A673 (cell line): ENCODE results near the gene TENM3. TPM values are rescaled to one million over a fixed set of nuclear protein-coding genes. Genes with fewer than 3 reads are reported as not detected.

Experiments
- BruUV-seq: library from RNA; stranded (reverse); fragments of 400-500 nt; replicated peaks from 2 replicates; lab custom pipeline; 2021; lab: Mats Ljungman, UMichigan
- CTCF ChIA-PET: fragments of 300-600 bp; sonication (Branson Sonifier 250); formaldehyde crosslinking; loops from one replicate; lab custom pipeline; 2022; ENCODE audit warnings: antibody characterized with exemption; lab: Charles Lee
- POLR2A ChIA-PET: fragments of 300-600 bp; sonication (Branson Sonifier 250); formaldehyde crosslinking; loops from one replicate; lab custom pipeline; 2022; ENCODE audit warnings: antibody characterized with exemption; ENCODE audit not compliant: low non-redundant PET; lab: Charles Lee
- DNase-seq: peaks from one replicate; pipeline ENCODE4 v3.0.0-alpha.2; 2015; ENCODE audit warnings: low spot score
- H3K27ac ChIP-seq: fragments of 200-600 bp; sonication (generic); 2 replicates; pipeline ENCODE4 v1.5.1; 2016; ENCODE audit warnings: mixed run types, low read depth, mild to moderate bottlenecking, mixed read lengths, antibody characterized with exemption, low read length; ENCODE audit not compliant: poor library complexity, severe bottlenecking
- H3K27me3 ChIP-seq: fragments of 200-600 bp; sonication (generic); replicated peaks from 2 replicates; pipeline ENCODE4 v1.6.1; 2017; ENCODE audit warnings: mixed run types, low read depth, mild to moderate bottlenecking, mixed read lengths, antibody characterized with exemption, low read length; ENCODE audit not compliant: insufficient read depth, poor library complexity
- H3K36me3 ChIP-seq: fragments of 200-600 bp; sonication (generic); 2 replicates; pipeline ENCODE4 v1.6.1; 2016; ENCODE audit warnings: mixed run types, mild to moderate bottlenecking, mixed read lengths, antibody characterized with exemption, low read length; ENCODE audit not compliant: insufficient read depth, poor library complexity, severe bottlenecking
- H3K4me1 ChIP-seq: fragments of 200-600 bp; sonication (generic); 2 replicates; pipeline ENCODE4 v1.6.1; 2017; ENCODE audit warnings: mixed run types, mild to moderate bottlenecking, mixed read lengths, antibody characterized with exemption, low read length; ENCODE audit not compliant: insufficient read depth, poor library complexity, severe bottlenecking
- H3K4me3 ChIP-seq: fragments of 200-600 bp; sonication (generic); 2 replicates; pipeline ENCODE4 v1.5.1; 2016; ENCODE audit warnings: low read depth, mixed run types, mild to moderate bottlenecking, mixed read lengths, low read length; ENCODE audit not compliant: poor library complexity, severe bottlenecking
- H3K9me3 ChIP-seq: fragments of 200-600 bp; sonication (generic); 2 replicates; pipeline ENCODE4 v1.6.1; 2016; ENCODE audit warnings: mixed run types, low read depth, mild to moderate bottlenecking, mixed read lengths, antibody characterized with exemption, low read length; ENCODE audit not compliant: poor library complexity, severe bottlenecking
- EZH2 ChIP-seq: fragments of 200-600 bp; sonication (generic); IDR thresholded peaks from 2 replicates; pipeline ENCODE4 v1.6.1; 2017; ENCODE audit warnings: borderline replicate concordance, low read depth, mild to moderate bottlenecking, mixed read lengths, antibody characterized with exemption, low read length; ENCODE audit not compliant: poor library complexity, severe bottlenecking
- intact Hi-C: fragments of 100-400 bp; cut with micrococcal nuclease; formaldehyde crosslinking; loops from one replicate; pipeline ENCODE4 v1.10.0; 2022; ENCODE audit not compliant: unreplicated experiment
- total RNA-seq: library from RNA; stranded (reverse); gene quantifications from 2 replicates; pipeline ENCODE4 v1.2.3, GENCODE V29; 2021
- TF ChIP-seq, protein P1 (sequence below): fragments of 300-800, 200-600 bp; sonication (generic); conservative IDR thresholded peaks from 2 replicates; pipeline ENCODE4 v1.5.1; 2017; ENCODE audit warnings: low read depth, mild to moderate bottlenecking, antibody characterized with exemption, low read length, moderate library complexity, mixed read lengths

The TENM3 gene
- total RNA-seq, 1 experiment from 2014 or later = 26.4 TPM

DNA sequence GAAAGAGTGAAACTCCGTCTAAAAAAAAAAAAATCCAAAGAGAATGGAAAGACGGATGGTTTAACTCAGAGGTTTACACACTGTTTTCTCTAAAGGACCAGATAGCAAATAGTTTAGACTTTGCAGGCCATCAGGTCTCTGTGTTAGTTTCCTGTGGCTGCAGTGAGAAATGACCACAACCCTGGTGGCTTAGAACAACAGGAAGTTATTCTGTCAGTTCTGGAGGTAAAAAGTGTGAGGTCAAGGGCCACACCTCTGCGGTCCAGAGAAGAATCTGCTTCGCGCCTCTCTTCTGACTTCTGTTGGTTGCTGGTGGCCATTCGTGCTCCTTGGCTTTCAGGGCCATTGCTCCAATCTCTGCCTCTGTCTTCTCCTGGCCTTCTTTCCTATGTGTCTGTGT is 76.9 kb downstream of the TENM3 start:
- no TSS peak for BruUV-seq
- no peaks in the 10 kb centered on the region for H3K36me3 ChIP-seq
- H3K9me3 ChIP-seq = peaks cover 5% of the 10 kb centered on the region
- POLR2A ChIA-PET = no interaction called here
- H3K4me1 ChIP-seq = no peaks in the 10 kb centered on the region
- CTCF ChIA-PET = no interaction called here
- H3K27me3 ChIP-seq = no peaks in the 10 kb centered on the region
- no peak overlapping the region for H3K27ac ChIP-seq
- no peak overlapping the region for H3K4me3 ChIP-seq
- intact Hi-C loops = no loop called here
- no peak for TF ChIP-seq EZH2
- TF ChIP-seq, protein P1, sequence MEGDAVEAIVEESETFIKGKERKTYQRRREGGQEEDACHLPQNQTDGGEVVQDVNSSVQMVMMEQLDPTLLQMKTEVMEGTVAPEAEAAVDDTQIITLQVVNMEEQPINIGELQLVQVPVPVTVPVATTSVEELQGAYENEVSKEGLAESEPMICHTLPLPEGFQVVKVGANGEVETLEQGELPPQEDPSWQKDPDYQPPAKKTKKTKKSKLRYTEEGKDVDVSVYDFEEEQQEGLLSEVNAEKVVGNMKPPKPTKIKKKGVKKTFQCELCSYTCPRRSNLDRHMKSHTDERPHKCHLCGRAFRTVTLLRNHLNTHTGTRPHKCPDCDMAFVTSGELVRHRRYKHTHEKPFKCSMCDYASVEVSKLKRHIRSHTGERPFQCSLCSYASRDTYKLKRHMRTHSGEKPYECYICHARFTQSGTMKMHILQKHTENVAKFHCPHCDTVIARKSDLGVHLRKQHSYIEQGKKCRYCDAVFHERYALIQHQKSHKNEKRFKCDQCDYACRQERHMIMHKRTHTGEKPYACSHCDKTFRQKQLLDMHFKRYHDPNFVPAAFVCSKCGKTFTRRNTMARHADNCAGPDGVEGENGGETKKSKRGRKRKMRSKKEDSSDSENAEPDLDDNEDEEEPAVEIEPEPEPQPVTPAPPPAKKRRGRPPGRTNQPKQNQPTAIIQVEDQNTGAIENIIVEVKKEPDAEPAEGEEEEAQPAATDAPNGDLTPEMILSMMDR = no peak
- no peak for DNase-seq

DNA sequence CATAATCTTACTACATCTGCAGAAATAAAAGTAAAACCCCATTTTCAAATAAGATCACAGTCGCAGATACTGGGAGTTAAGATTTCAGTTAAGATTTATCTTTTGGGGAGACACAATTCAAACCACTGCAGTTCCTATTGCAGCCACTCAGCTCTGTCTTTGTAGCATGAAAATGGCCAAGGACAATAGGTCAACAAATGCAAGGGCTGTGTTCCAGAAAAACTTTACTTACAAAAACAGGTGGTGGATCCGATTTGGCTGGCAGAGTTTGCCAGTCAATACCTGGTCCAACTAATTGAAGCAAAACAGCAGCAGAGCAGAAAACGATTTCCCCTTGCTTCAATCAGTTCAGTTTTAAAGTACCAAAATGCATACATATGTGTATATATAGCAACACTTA is 77.4 kb downstream of the TENM3 start:
- no peaks in the 10 kb centered on the region for H3K4me1 ChIP-seq
- no peak for DNase-seq
- H3K4me3 ChIP-seq = no peak overlapping the region
- BruUV-seq = no TSS peak
- TF ChIP-seq, protein P1 = no peak
- TF ChIP-seq EZH2 = no peak
- peaks cover under 1% of the 10 kb centered on the region for H3K9me3 ChIP-seq
- H3K27ac ChIP-seq = no peak overlapping the region
- ChIA-PET CTCF (no interaction called here), POLR2A (no interaction called here)
- H3K27me3 ChIP-seq = no peaks in the 10 kb centered on the region
- H3K36me3 ChIP-seq = no peaks in the 10 kb centered on the region
- intact Hi-C loops = no loop called here

DNA sequence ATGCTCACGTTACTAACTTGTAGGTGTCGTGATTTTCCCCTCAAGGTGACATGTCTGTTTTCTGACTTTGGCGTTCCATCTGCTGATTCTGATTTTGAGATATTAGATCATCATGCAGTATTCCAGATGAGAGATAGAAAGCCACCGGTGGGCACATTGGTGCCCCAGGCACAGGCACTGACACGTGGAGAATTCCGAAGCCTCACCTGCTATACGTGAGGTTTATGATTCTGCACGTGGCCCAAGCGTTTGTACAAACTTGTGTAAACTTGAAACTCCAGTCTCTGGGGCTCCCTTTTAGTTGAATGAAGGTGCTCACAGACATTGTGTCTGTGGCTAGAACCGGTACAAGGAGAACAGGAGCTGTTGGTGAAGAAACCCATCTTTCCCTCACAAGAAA is 81.1 kb downstream of the TENM3 start:
- no peak overlapping the region for H3K27ac ChIP-seq
- POLR2A ChIA-PET = no interaction called here

More for the DNA sequence above, 81.1 kb downstream of the TENM3 start:
- CTCF ChIA-PET = no interaction called here
- Histone ChIP-seq H3K36me3 (no peaks in the 10 kb centered on the region), H3K4me3 (no peak overlapping the region), H3K27me3 (no peaks in the 10 kb centered on the region), H3K9me3 (no peaks in the 10 kb centered on the region), H3K4me1 (no peaks in the 10 kb centered on the region)
- BruUV-seq = no TSS peak
- no peak for DNase-seq
- TF ChIP-seq, protein P1 = no peak
- TF ChIP-seq EZH2 = no peak
- intact Hi-C loops = no loop called here
